ENCODE results near the gene LDHAL6A.

Gene LDHAL6A

DNA sequence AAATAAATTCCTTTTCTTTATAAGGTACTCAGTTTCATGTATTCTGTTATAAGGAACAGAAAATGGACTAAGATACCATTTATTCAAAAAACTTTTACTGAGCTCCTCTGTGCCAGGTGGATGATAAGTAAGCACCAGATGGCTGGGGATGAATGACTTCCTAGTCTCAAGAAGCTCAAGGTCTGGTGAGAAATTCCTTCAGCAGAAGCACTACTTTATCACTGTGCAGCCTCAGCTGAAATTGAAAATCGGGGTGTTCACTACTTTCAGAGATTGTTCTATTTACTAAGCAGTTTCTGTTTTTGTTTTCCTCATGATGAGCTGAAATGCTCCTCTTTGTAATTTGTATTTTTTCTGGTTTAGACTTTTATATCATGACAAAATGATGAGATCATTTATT, 7.8 kb downstream of the LDHAL6A start:
- peak; percentile 63 for DNase-seq (ENCODE audit: low read depth)
- no peak overlapping the region for H3K4me3 ChIP-seq (ENCODE audit: low read depth, low read length)
- TF ChIP-seq, protein P1, sequence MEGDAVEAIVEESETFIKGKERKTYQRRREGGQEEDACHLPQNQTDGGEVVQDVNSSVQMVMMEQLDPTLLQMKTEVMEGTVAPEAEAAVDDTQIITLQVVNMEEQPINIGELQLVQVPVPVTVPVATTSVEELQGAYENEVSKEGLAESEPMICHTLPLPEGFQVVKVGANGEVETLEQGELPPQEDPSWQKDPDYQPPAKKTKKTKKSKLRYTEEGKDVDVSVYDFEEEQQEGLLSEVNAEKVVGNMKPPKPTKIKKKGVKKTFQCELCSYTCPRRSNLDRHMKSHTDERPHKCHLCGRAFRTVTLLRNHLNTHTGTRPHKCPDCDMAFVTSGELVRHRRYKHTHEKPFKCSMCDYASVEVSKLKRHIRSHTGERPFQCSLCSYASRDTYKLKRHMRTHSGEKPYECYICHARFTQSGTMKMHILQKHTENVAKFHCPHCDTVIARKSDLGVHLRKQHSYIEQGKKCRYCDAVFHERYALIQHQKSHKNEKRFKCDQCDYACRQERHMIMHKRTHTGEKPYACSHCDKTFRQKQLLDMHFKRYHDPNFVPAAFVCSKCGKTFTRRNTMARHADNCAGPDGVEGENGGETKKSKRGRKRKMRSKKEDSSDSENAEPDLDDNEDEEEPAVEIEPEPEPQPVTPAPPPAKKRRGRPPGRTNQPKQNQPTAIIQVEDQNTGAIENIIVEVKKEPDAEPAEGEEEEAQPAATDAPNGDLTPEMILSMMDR (IDR thresholded peaks at IDR 0.05; ENCODE audit: insufficient read depth, low read depth, low read length, missing control alignments): no peak

DNA sequence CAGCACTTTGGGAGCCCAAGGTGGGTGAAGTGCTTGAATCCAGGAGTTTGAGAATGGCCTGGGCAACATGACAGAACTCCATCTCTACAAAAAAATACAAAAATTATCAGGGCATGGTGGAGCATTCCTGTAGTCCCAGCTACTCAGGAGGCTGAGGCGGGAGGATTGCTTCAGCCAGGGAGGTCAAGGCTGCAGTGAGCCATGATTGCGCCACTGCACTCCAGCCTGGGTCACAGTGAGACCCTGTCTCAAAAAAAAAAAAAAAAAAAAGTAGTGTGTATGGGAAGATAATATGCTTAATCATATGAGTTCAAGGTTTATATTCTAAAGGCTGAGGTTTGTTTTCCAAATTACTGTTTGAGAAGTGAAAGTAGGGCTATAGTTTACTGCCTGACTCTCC, 10.7 kb downstream of the LDHAL6A start:
- DNase-seq (ENCODE audit: low read depth): no peak
- TF ChIP-seq, protein P1 (IDR thresholded peaks at IDR 0.05; ENCODE audit: insufficient read depth, low read depth, low read length, missing control alignments): no peak
- H3K4me3 ChIP-seq (ENCODE audit: low read depth, low read length): no peak overlapping the region

DNA sequence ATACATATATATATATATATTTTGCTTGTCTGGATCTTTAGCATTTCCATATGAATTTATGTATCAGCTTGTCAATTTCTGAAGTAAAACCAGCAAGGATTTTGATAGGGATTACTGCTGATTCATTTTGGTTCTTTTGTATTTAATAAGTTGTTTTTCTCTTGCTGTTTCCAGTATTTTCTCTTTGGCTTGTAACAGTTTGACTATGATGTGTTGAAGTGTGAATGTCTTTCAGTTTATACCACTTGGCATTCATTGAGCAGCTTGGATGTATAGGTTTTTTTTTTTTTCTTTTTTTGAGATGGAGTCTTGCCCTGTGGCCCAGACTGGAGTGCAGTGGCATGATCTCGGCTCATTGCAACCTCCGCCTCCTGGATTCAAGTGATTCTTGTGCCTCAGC, 12.4 kb downstream of the LDHAL6A start:
- H3K4me3 ChIP-seq (ENCODE audit: low read depth, low read length): no peak overlapping the region
- TF ChIP-seq, protein P1 (IDR thresholded peaks at IDR 0.05; ENCODE audit: insufficient read depth, low read depth, low read length, missing control alignments): no peak
- DNase-seq (ENCODE audit: low read depth): no peak

DNA sequence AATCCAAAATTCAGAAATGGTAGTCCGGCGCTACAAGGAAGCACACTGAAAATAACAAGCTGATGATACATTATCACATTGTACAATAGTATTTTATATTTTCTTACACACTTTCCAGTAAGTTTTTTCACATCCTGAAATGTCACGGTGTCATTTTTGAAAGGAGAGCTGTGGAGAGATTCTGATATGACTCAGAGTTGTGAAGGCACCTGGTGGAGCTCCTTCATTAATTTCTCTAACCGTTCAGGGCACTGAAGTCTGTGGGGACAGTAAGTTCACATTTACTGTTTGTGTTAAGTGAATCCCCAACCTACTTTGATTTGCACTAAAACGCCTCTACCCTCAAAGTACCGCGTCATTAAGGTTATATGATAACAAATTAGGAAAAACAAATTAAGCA, 13.3 kb downstream of the LDHAL6A start:
- peak; percentile 26 for DNase-seq (ENCODE audit: low read depth)
- no peak overlapping the region for H3K4me3 ChIP-seq (ENCODE audit: low read depth, low read length)
- TF ChIP-seq, protein P1 (IDR thresholded peaks at IDR 0.05; ENCODE audit: insufficient read depth, low read depth, low read length, missing control alignments): no peak

DNA sequence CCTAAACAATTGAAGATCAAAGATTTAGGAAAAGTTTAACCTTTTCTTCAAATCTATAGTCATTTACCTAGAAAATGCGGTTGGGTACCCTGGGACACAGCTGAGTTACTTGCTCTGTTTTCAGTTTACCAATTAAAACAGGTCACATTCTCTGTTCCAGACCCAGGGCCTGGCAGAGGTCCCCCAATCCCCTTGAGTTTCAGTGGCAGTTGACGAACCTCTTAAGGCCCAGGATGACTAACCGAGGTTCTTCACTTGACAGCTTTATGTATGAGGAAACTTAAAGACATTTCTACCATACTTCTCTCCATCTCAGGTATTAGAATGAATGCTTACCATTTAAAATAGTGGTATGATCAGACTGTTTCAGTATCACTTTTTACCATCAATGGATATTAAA, 16.3 kb downstream of the LDHAL6A start:
- TF ChIP-seq, protein P1 (IDR thresholded peaks at IDR 0.05; ENCODE audit: insufficient read depth, low read depth, low read length, missing control alignments): no peak
- no peak overlapping the region for H3K4me3 ChIP-seq (ENCODE audit: low read depth, low read length)

DNA sequence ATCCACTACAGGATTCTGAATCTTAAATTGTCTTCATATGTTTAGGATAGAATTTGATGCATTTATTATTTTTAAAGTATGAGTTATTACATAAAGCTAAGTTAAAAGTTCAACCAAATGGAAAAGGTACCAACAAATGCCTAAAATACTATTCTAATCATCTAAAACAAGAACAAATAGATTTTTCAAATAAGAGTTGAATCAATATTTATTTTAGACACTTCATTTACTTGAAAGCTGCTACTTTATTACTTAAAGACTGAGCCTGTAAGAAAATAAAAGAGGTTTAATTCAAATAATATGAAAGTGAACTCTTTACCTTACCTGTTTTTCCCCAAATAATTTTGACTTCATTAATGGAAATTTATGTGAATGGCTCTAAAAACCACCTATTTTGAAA, 16.9 kb downstream of the LDHAL6A start:
- TF ChIP-seq, protein P1 (IDR thresholded peaks at IDR 0.05; ENCODE audit: insufficient read depth, low read depth, low read length, missing control alignments): no peak
- no peak for DNase-seq (ENCODE audit: low read depth)
- H3K4me3 ChIP-seq (ENCODE audit: low read depth, low read length): no peak overlapping the region

More for the DNA sequence above, 16.3 kb downstream of the LDHAL6A start:
- peak; percentile 63 for DNase-seq (ENCODE audit: low read depth)

DNA sequence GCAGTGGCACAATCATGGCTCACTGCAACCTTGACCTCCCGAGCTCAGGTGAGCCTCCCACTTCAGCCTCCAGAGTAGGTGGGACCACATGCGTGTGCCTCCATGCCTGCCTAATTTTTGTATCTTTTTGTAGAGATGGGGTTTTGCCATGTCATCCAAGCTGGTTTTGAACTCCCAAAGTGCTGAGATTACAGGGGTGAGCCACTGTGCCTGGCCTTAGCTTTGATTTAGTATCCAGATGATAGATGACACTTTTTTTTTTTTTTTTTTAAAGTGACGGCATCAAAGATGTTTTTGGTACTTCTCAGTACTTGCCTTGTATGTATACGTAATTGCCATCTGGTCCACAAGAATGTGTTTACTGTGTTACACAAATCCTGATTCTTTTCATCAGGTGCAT, 23.4 kb downstream of the LDHAL6A start:
- TF ChIP-seq, protein P1 (IDR thresholded peaks at IDR 0.05; ENCODE audit: insufficient read depth, low read depth, low read length, missing control alignments): no peak
- no peak overlapping the region for H3K4me3 ChIP-seq (ENCODE audit: low read depth, low read length)
- DNase-seq (ENCODE audit: low read depth): no peak
